Astrocyte (in vitro differentiated cells and primary cell): Measurements from ENCODE around the gene RGMB.

Experiments
- EZH2 ChIP-seq: IDR thresholded peaks from 2 replicates; pipeline ENCODE4 v1.6.1; 2012; ENCODE audit warnings: mild to moderate bottlenecking, low read length, inconsistent platforms; ENCODE audit not compliant: insufficient read depth
- TF ChIP-seq, protein P1 (sequence below): IDR thresholded peaks from 2 replicates; pipeline ENCODE4 v1.5.1; 2011; ENCODE audit warnings: low read depth, mild to moderate bottlenecking, inconsistent platforms, low read length, moderate library complexity; ENCODE audit not compliant: insufficient read depth

DNA sequence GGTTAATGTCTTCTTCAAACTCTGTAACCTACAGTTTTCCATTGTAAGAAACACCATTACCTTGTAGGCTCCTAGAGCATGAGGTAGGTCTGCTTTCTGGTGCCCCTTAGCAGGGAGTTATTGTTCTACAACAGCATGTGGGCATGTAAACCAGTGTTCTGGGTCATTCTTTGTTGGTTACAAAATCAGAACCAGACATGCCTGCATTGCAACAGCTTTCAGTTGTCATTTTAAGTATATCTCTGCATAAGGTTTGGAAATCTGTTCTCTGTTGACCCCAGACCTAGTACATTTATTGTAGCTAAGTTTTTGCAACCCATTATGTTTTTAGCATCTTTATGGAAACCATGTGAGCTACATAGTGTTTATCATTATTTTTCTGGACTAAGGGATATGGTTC, 10.9 kb downstream of the RGMB start:
- TF ChIP-seq, protein P1, sequence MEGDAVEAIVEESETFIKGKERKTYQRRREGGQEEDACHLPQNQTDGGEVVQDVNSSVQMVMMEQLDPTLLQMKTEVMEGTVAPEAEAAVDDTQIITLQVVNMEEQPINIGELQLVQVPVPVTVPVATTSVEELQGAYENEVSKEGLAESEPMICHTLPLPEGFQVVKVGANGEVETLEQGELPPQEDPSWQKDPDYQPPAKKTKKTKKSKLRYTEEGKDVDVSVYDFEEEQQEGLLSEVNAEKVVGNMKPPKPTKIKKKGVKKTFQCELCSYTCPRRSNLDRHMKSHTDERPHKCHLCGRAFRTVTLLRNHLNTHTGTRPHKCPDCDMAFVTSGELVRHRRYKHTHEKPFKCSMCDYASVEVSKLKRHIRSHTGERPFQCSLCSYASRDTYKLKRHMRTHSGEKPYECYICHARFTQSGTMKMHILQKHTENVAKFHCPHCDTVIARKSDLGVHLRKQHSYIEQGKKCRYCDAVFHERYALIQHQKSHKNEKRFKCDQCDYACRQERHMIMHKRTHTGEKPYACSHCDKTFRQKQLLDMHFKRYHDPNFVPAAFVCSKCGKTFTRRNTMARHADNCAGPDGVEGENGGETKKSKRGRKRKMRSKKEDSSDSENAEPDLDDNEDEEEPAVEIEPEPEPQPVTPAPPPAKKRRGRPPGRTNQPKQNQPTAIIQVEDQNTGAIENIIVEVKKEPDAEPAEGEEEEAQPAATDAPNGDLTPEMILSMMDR = no peak
- TF ChIP-seq EZH2 = no peak
